Embryonic facial prominence (tissue), 1 donor: ENCODE data around the gene UTP15.

Experiments
- DNase-seq: peaks from one replicate; pipeline ENCODE4 v3.0.0-alpha.2; 2016; ENCODE audit errors: extremely low spot score

Gene UTP15

GRCh38 chr5:73623901-73624404 is 58.4 kb downstream of the UTP15 start:
- no peak for DNase-seq

GRCh38 chr5:73624888-73625287 is 59.3 kb downstream of the UTP15 start:
- no peak for DNase-seq

- DNase-seq: no peak
Measured at GRCh38 chr5:73625372-73625943, 59.9 kb downstream of the UTP15 start.

- DNase-seq: no peak
Measured at GRCh38 chr5:73625944-73626811, 60.6 kb downstream of the UTP15 start, which contains the start of gene ARHGEF28. TSS of gene ARHGEF28 (plus strand) at chr5:73626196. CDS start at chr5:73684852, 58,656 bp downstream.

GRCh38 chr5:73626814-73627313 is 61.3 kb downstream of the UTP15 start:
- DNase-seq: no peak

- no peak for DNase-seq
Measured at GRCh38 chr5:73629456-73629855, 63.9 kb downstream of the UTP15 start.

- DNase-seq: no peak
Measured at GRCh38 chr5:73630765-73631164, 65.2 kb downstream of the UTP15 start.

- DNase-seq: no peak
Measured at GRCh38 chr5:73631500-73631899, 66.0 kb downstream of the UTP15 start.
